ENCODE data around the gene TMEM52. TPM values are rescaled to one million over a fixed set of nuclear protein-coding genes. Genes with fewer than 3 reads are reported as not detected.

The TMEM52 gene
- total RNA-seq, 1 donor from 2014 or later = 1.4 TPM

GRCh38 chr1:1920608-1921458 lies 1.8 kb upstream of the TMEM52 start:
- Mint-ChIP-seq H3K9me3 (ENCODE audit: unreplicated experiment) (no peaks in the 10 kb centered on the region), H3K27ac (ENCODE audit: unreplicated experiment) (no peak overlapping the region), H3K36me3 (ENCODE audit: low read depth, unreplicated experiment) (no peaks in the 10 kb centered on the region), H3K27me3 (ENCODE audit: low read depth, unreplicated experiment) (peaks cover 22% of the 10 kb centered on the region), H3K4me3 (ENCODE audit: unreplicated experiment) (no peak overlapping the region), H3K4me1 (ENCODE audit: low read depth, unreplicated experiment) (no peaks in the 10 kb centered on the region)
- Histone ChIP-seq H4K20me1 (ENCODE audit: insufficient read depth, low read length) (no peaks in the 10 kb centered on the region), H3K4me2 (ENCODE audit: low read length) (no peak overlapping the region), H3K27me3 (ENCODE audit: insufficient read depth, low read length) (no peaks in the 10 kb centered on the region), H2AFZ (ENCODE audit: low read depth, low read length) (no peak overlapping the region), H3K36me3 (ENCODE audit: insufficient read depth, low read length) (no peaks in the 10 kb centered on the region), H3K9me3 (ENCODE audit: insufficient read depth, low read depth, low read length) (no peaks in the 10 kb centered on the region), H3K4me3 (ENCODE audit: insufficient read depth, low read depth, low read length) (no peak overlapping the region), H3K4me1 (ENCODE audit: insufficient read depth, low read length) (peaks cover 6% of the 10 kb centered on the region), H3K27ac (ENCODE audit: low read depth, low read length) (no peak overlapping the region), H3K9ac (ENCODE audit: low read length) (no peak overlapping the region), H3K79me2 (ENCODE audit: insufficient read depth, low read length) (no peaks in the 10 kb centered on the region)
- no peak for DNase-seq (ENCODE audit: low read depth)
- no peak for FAIRE-seq
- TF ChIP-seq EZH2 (IDR thresholded peaks at IDR 0.05; ENCODE audit: insufficient read depth, low read length) (no peak), CTCF (IDR thresholded peaks at IDR 0.05; ENCODE audit: insufficient read depth, low read depth, low read length) (no peak)

- DNase-seq (ENCODE audit: low read depth) (no peak), FAIRE-seq (no peak)
- H3K4me3 Mint-ChIP-seq (ENCODE audit: unreplicated experiment) = no peak overlapping the region
- Histone ChIP-seq H3K9me3 (ENCODE audit: insufficient read depth, low read depth, low read length) (no peaks in the 10 kb centered on the region), H3K4me2 (ENCODE audit: low read length) (peak overlapping the region; percentile 84), H3K79me2 (ENCODE audit: insufficient read depth, low read length) (no peaks in the 10 kb centered on the region), H3K9ac (ENCODE audit: low read length) (no peak overlapping the region), H3K36me3 (ENCODE audit: insufficient read depth, low read length) (no peaks in the 10 kb centered on the region), H3K27ac (ENCODE audit: low read depth, low read length) (no peak overlapping the region), H3K27me3 (ENCODE audit: insufficient read depth, low read length) (no peaks in the 10 kb centered on the region), H2AFZ (ENCODE audit: low read depth, low read length) (peak overlapping the region; percentile 92), H4K20me1 (ENCODE audit: insufficient read depth, low read length) (no peaks in the 10 kb centered on the region), H3K4me1 (ENCODE audit: insufficient read depth, low read length) (peaks cover 6% of the 10 kb centered on the region), H3K4me3 (ENCODE audit: insufficient read depth, low read depth, low read length) (no peak overlapping the region)
- no peaks in the 10 kb centered on the region for H3K9me3 Mint-ChIP-seq (ENCODE audit: unreplicated experiment)
- no peaks in the 10 kb centered on the region for H3K36me3 Mint-ChIP-seq (ENCODE audit: low read depth, unreplicated experiment)
- H3K27me3 Mint-ChIP-seq (ENCODE audit: low read depth, unreplicated experiment) = peaks cover 23% of the 10 kb centered on the region
- no peaks in the 10 kb centered on the region for H3K4me1 Mint-ChIP-seq (ENCODE audit: low read depth, unreplicated experiment)
- TF ChIP-seq EZH2 (IDR thresholded peaks at IDR 0.05; ENCODE audit: insufficient read depth, low read length) (no peak), CTCF (IDR thresholded peaks at IDR 0.05; ENCODE audit: insufficient read depth, low read depth, low read length) (no peak)
- no peak overlapping the region for H3K27ac Mint-ChIP-seq (ENCODE audit: unreplicated experiment)
Measured at GRCh38 chr1:1920057-1920607, 1.1 kb upstream of the TMEM52 start.
